ENCODE data around the gene CDK6.

DNA sequence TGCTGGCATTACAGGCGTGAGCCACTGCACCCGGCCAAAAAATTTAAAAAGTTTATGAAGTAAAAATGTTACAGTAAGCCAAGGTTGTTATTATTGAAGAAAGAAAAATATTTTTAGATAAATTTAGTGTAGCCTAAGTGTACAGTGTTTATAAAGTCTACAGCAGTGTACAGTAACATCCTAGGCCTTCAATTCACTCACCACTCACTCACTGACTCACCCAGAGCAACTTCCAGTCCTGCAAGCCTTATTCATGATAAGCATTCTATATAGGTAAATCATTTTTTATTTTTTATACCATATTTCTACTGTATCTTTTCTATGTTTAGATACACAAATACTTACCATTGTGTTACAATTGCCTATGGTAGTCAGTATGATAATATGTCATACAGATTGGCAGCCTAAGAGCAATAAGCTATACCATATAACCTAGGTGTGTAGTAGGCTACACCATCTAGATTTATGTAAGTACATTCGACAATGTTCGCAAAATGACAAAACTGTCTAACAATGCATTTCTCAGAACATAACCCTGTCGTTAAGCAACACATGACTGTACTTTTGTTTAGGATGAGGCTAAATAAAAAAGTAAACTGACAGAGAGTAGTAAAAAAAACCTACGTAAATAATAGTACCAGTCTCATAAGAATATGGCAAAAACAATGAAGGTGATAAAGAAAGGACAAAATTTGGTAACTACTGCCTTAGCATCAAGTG, 168.4 kb downstream of the CDK6 start:
- TF ChIP-seq, protein P1, sequence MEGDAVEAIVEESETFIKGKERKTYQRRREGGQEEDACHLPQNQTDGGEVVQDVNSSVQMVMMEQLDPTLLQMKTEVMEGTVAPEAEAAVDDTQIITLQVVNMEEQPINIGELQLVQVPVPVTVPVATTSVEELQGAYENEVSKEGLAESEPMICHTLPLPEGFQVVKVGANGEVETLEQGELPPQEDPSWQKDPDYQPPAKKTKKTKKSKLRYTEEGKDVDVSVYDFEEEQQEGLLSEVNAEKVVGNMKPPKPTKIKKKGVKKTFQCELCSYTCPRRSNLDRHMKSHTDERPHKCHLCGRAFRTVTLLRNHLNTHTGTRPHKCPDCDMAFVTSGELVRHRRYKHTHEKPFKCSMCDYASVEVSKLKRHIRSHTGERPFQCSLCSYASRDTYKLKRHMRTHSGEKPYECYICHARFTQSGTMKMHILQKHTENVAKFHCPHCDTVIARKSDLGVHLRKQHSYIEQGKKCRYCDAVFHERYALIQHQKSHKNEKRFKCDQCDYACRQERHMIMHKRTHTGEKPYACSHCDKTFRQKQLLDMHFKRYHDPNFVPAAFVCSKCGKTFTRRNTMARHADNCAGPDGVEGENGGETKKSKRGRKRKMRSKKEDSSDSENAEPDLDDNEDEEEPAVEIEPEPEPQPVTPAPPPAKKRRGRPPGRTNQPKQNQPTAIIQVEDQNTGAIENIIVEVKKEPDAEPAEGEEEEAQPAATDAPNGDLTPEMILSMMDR (IDR thresholded peaks at IDR 0.05), result no peak
- TF ChIP-seq POLR2A (IDR thresholded peaks at IDR 0.05), result no peak

Measured in lower leg skin (tissue), 3 donors.